H1 (cell line): ENCODE data around the gene ZNF81. TPM values are rescaled to one million over a fixed set of nuclear protein-coding genes. Genes with fewer than 3 reads are reported as not detected.

ENCODE experiments used
- CTCF ChIP-seq, 3 experiments: IDR thresholded peaks; 1 replicate in 2 of 3; 2 replicates in 1 of 3; pipeline versions ENCODE4 v1.5.1 to v1.6.1; 2011; ENCODE audit warnings: low read length in 3 of 3, mild to moderate bottlenecking in 3 of 3, inconsistent platforms in 2 of 3, low read depth in 1 of 3, moderate library complexity in 1 of 3; ENCODE audit not compliant: insufficient read depth in 1 of 3; ENCODE audit errors: control extremely low read depth in 1 of 3
- polyA plus RNA-seq, 7 experiments: library from polyadenylated mRNA; depleted of rRNA in 3 of 7; stranded (reverse) in 5 of 7; unstranded in 2 of 7; fragments of >200 nt in 5 of 7; fragments of 200-250 nt in 2 of 7; gene quantifications; 1 replicate in 5 of 7; 2 replicates in 1 of 7; 4 replicates in 1 of 7; pipeline versions ENCODE4 v1.2.1 to v1.2.3, GENCODE V29; 2011 to 2013; ENCODE audit warnings: missing spikeins in 2 of 7, mixed read lengths in 2 of 7
- total RNA-seq: library from RNA; stranded (reverse); fragmentation: NEBNext Ultra II Directional; extraction: Animal tissue kit (Norgen Biotek cat#: 25700); gene quantifications from 2 replicates; pipeline ENCODE4 v1.2.1, GENCODE V29; 2021

Gene ZNF81
- total and polyA plus RNA-seq, 2 of the 8 experiments (the other 6 are each of a cell fraction or from before 2014, with no cell fraction given): 3.4 to 10.0 TPM

DNA sequence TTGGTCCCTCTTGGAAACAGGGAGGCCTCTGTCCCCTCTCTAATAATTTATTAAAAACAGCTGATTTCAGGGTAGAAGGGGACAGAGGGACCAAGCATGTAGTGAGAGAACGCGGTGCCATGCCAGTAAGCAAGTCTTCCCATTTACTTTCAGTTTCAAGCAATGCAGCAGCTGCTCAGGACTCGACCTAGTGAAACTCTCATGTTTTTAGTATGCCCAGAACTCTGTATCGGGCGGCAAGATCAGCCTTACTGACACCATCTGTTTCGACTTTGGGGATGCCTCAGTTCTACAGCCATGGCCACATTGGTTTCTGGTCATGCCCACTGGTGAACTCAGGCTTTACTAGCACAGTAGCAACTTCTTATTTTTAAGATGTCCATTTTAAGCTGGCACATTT, 40.6 kb downstream of the ZNF81 start (continued):
- no peak for TF ChIP-seq CTCF (IDR thresholded peaks at IDR 0.05; ENCODE audit: control extremely low read depth in 1 of 3, insufficient read depth in 1 of 3, low read depth in 1 of 3, low read length in 3 of 3)
